ENCODE measurements around the gene GALNT17.

Gene GALNT17

GRCh38 chr7:71308096-71308495 is 176.2 kb downstream of the GALNT17 start:
- TF ChIP-seq BHLHE40 (IDR thresholded peaks at IDR 0.05; ENCODE audit: borderline replicate concordance) (no peak), HDGF (IDR thresholded peaks at IDR 0.05; ENCODE audit: borderline replicate concordance) (no peak), LEF1 (IDR thresholded peaks at IDR 0.05; ENCODE audit: borderline replicate concordance) (no peak), CTBP1 (IDR thresholded peaks at IDR 0.05; ENCODE audit: borderline replicate concordance) (no peak), ZNF384 (IDR thresholded peaks at IDR 0.05) (no peak), SUZ12 (IDR thresholded peaks at IDR 0.05) (no peak), FOXM1 (IDR thresholded peaks at IDR 0.05; ENCODE audit: borderline replicate concordance) (no peak), FOXA1 (IDR thresholded peaks at IDR 0.05) (no peak), FOXK2 (IDR thresholded peaks at IDR 0.05) (no peak), TARDBP (IDR thresholded peaks at IDR 0.05) (no peak), SP1 (IDR thresholded peaks at IDR 0.05) (no peak), ARNT (IDR thresholded peaks at IDR 0.05) (no peak), NFRKB (IDR thresholded peaks at IDR 0.05) (no peak), L3MBTL2 (conservative IDR thresholded peaks at IDR 0.05) (no peak), PKNOX1 (IDR thresholded peaks at IDR 0.05) (no peak), ELF4 (IDR thresholded peaks at IDR 0.05) (no peak)
- DNase-seq (ENCODE audit: extremely low spot score): no peak
- ChIA-PET CTCF (no interaction called here), POLR2A (no interaction called here)

GRCh38 chr7:71311576-71311975 is 179.6 kb downstream of the GALNT17 start:
- no peak for DNase-seq (ENCODE audit: extremely low spot score)
- no peak for TF ChIP-seq ELF4 (IDR thresholded peaks at IDR 0.05)
- no peak for TF ChIP-seq FOXA1 (IDR thresholded peaks at IDR 0.05)
- ChIA-PET CTCF (no interaction called here), POLR2A (no interaction called here)

GRCh38 chr7:71312755-71313490 is 181.0 kb downstream of the GALNT17 start:
- DNase-seq (ENCODE audit: extremely low spot score): no peak
- TF ChIP-seq FOXK2 (IDR thresholded peaks at IDR 0.05) (no peak), FOXA1 (IDR thresholded peaks at IDR 0.05) (no peak), SP1 (IDR thresholded peaks at IDR 0.05) (no peak), HDGF (IDR thresholded peaks at IDR 0.05; ENCODE audit: borderline replicate concordance) (no peak), LEF1 (IDR thresholded peaks at IDR 0.05; ENCODE audit: borderline replicate concordance) (no peak), ARNT (IDR thresholded peaks at IDR 0.05) (no peak), SUZ12 (IDR thresholded peaks at IDR 0.05) (no peak), ZNF384 (IDR thresholded peaks at IDR 0.05) (no peak)
- ChIA-PET CTCF (no interaction called here), POLR2A (no interaction called here)

GRCh38 chr7:71313553-71313952 is 181.6 kb downstream of the GALNT17 start:
- TF ChIP-seq FOXK2 (IDR thresholded peaks at IDR 0.05) (no peak), FOXA1 (IDR thresholded peaks at IDR 0.05) (no peak), ELF4 (IDR thresholded peaks at IDR 0.05) (no peak), TARDBP (IDR thresholded peaks at IDR 0.05) (no peak), BHLHE40 (IDR thresholded peaks at IDR 0.05; ENCODE audit: borderline replicate concordance) (no peak), ZNF384 (IDR thresholded peaks at IDR 0.05) (no peak), ARNT (IDR thresholded peaks at IDR 0.05) (no peak), LEF1 (IDR thresholded peaks at IDR 0.05; ENCODE audit: borderline replicate concordance) (no peak), CTBP1 (IDR thresholded peaks at IDR 0.05; ENCODE audit: borderline replicate concordance) (no peak), L3MBTL2 (conservative IDR thresholded peaks at IDR 0.05) (no peak), SP1 (IDR thresholded peaks at IDR 0.05) (no peak), FOXM1 (IDR thresholded peaks at IDR 0.05; ENCODE audit: borderline replicate concordance) (no peak), HDGF (IDR thresholded peaks at IDR 0.05; ENCODE audit: borderline replicate concordance) (no peak), NFRKB (IDR thresholded peaks at IDR 0.05) (no peak), PKNOX1 (IDR thresholded peaks at IDR 0.05) (no peak), SUZ12 (IDR thresholded peaks at IDR 0.05) (no peak)
- no peak for DNase-seq (ENCODE audit: extremely low spot score)
- ChIA-PET POLR2A (no interaction called here), CTCF (no interaction called here)

- CTCF ChIA-PET: no interaction called here
- TF ChIP-seq LEF1 (IDR thresholded peaks at IDR 0.05; ENCODE audit: borderline replicate concordance) (no peak), SP1 (IDR thresholded peaks at IDR 0.05) (no peak), ELF4 (IDR thresholded peaks at IDR 0.05) (no peak), FOXA1 (IDR thresholded peaks at IDR 0.05) (no peak), FOXM1 (IDR thresholded peaks at IDR 0.05; ENCODE audit: borderline replicate concordance) (no peak), TARDBP (IDR thresholded peaks at IDR 0.05) (no peak), ZNF384 (IDR thresholded peaks at IDR 0.05) (no peak)
- POLR2A ChIA-PET: no interaction called here
- no peak for DNase-seq (ENCODE audit: extremely low spot score)
Measured at GRCh38 chr7:71320916-71321315, 189.0 kb downstream of the GALNT17 start.

GRCh38 chr7:71322201-71322600 is 190.3 kb downstream of the GALNT17 start:
- DNase-seq (ENCODE audit: extremely low spot score): no peak
- CTCF ChIA-PET: no interaction called here
- TF ChIP-seq ELF4 (IDR thresholded peaks at IDR 0.05) (no peak), FOXK2 (IDR thresholded peaks at IDR 0.05) (no peak), TARDBP (IDR thresholded peaks at IDR 0.05) (no peak), BHLHE40 (IDR thresholded peaks at IDR 0.05; ENCODE audit: borderline replicate concordance) (no peak), SP1 (IDR thresholded peaks at IDR 0.05) (no peak), HDGF (IDR thresholded peaks at IDR 0.05; ENCODE audit: borderline replicate concordance) (no peak), SUZ12 (IDR thresholded peaks at IDR 0.05) (no peak)
- POLR2A ChIA-PET: no interaction called here

GRCh38 chr7:71323726-71324125 is 191.8 kb downstream of the GALNT17 start:
- TF ChIP-seq PKNOX1 (IDR thresholded peaks at IDR 0.05) (no peak), SP1 (IDR thresholded peaks at IDR 0.05) (no peak), ELF4 (IDR thresholded peaks at IDR 0.05) (no peak), TARDBP (IDR thresholded peaks at IDR 0.05) (no peak), FOXK2 (IDR thresholded peaks at IDR 0.05) (no peak), BHLHE40 (IDR thresholded peaks at IDR 0.05; ENCODE audit: borderline replicate concordance) (no peak), ZNF384 (IDR thresholded peaks at IDR 0.05) (no peak), NFRKB (IDR thresholded peaks at IDR 0.05) (no peak), CTBP1 (IDR thresholded peaks at IDR 0.05; ENCODE audit: borderline replicate concordance) (no peak), ARNT (IDR thresholded peaks at IDR 0.05) (no peak), L3MBTL2 (conservative IDR thresholded peaks at IDR 0.05) (no peak)
- POLR2A ChIA-PET: no interaction called here
- CTCF ChIA-PET: no interaction called here
- no peak for DNase-seq (ENCODE audit: extremely low spot score)
